Measurements from ENCODE around the gene PSMD6.

PSMD6 gene

DNA sequence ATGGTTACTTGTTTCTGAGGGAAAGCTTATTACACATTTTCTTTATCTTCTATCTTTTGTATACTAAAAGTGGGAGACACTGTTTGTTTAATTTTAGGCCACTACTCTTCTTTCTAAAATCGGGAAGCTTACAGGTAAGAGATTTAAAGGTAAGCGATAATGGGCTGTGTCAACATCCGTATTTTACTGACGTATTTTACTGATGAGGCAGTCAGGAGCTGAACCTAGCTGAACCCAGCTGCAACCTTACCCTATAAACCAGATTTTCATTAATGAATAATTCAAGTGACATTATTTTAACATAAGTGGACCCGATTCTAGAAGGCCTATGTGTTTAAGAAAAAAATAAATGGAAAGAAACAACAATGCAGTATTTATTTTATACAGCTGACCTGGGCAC, 13.1 kb downstream of the PSMD6 start:
- Histone ChIP-seq H3K9me3 (ENCODE audit: control insufficient read depth, insufficient read depth, low read length) (no peaks in the 10 kb centered on the region), H3K4me1 (ENCODE audit: control insufficient read depth, insufficient read depth, low read length) (no peaks in the 10 kb centered on the region), H3K36me3 (ENCODE audit: control insufficient read depth, insufficient read depth, low read length) (peaks cover 15% of the 10 kb centered on the region; the same call in 1 of the 2 replicates), H3K27ac (ENCODE audit: low read length) (no peak overlapping the region), H3K27me3 (ENCODE audit: control insufficient read depth, insufficient read depth, low read length) (no peaks in the 10 kb centered on the region), H3K4me3 (ENCODE audit: low read length) (no peak overlapping the region)
- WGBS (ENCODE audit: insufficient coverage, insufficient read length) = no CpG with 5 or more reads among the region's 5 CpGs
- DNase-seq (ENCODE audit: low read depth, low spot score) = no peak

- Histone ChIP-seq H3K9me3 (ENCODE audit: control insufficient read depth, insufficient read depth, low read length) (no peaks in the 10 kb centered on the region), H3K27ac (ENCODE audit: low read length) (no peak overlapping the region), H3K36me3 (ENCODE audit: control insufficient read depth, insufficient read depth, low read length) (peaks cover 15% of the 10 kb centered on the region; the same call in 1 of the 2 replicates), H3K27me3 (ENCODE audit: control insufficient read depth, insufficient read depth, low read length) (no peaks in the 10 kb centered on the region), H3K4me1 (ENCODE audit: control insufficient read depth, insufficient read depth, low read length) (no peaks in the 10 kb centered on the region), H3K4me3 (ENCODE audit: low read length) (no peak overlapping the region)
- no peak for DNase-seq (ENCODE audit: low read depth, low spot score)
- no CpG with 5 or more reads among the region's 7 CpGs for WGBS (ENCODE audit: insufficient coverage, insufficient read length)
These were observed 13.8 kb downstream of the PSMD6 start for GRCh38 chr3:64009528-64009927.

DNA sequence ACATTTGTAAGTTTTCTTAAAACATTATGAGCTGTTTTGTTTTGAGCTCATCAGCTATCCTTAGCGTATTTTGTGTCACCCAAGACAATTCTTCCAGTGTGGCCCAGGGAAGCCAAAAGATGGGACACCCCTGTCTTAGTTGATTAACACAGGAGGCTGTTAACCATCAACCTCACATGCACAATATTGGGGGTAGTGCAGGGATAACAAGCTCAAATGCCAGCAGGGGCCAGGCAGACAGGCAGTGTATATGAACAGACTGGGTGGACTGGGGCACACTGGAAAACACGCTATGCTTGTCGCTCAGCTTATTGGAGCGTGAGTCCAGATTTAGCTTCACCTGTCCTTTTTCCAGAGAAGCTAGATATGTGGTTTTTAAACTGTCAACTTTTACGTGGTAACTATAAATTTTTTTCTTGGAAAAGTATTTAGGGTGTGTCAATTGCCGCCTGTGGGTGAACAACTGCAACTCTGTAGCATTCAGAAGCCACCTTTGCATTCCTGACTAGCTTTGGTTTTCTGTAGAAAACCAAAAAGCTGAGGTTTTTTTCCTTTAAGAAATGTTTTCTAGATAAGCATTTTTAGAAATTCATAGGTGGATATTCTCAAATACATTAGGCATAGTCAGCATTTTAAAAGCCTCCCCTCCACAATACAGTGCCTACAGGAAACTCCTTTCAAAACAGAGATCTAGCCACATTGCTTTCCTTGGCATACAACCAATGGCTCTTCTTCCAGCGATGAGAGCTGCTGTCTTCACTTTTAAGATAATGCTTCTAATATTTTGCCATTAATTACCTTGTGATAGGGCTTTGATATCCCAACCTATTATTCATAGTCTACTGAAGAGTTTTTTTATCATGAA, 14.6 kb downstream of the PSMD6 start:
- H3K9me3 ChIP-seq (ENCODE audit: control insufficient read depth, insufficient read depth, low read length) = no peaks in the 10 kb centered on the region
- no CpG with 5 or more reads among the region's 7 CpGs for WGBS (ENCODE audit: insufficient coverage, insufficient read length)
- H3K4me1 ChIP-seq (ENCODE audit: control insufficient read depth, insufficient read depth, low read length) = no peaks in the 10 kb centered on the region
- no peak for DNase-seq (ENCODE audit: low read depth, low spot score)
- H3K27me3 ChIP-seq (ENCODE audit: control insufficient read depth, insufficient read depth, low read length) = no peaks in the 10 kb centered on the region
- no peak overlapping the region for H3K27ac ChIP-seq (ENCODE audit: low read length)
- H3K36me3 ChIP-seq (ENCODE audit: control insufficient read depth, insufficient read depth, low read length) = peaks cover 15% of the 10 kb centered on the region; the same call in 1 of the 2 replicates
- H3K4me3 ChIP-seq (ENCODE audit: low read length) = no peak overlapping the region

GRCh38 chr3:64008017-64008416, 15.3 kb downstream of the PSMD6 start:
- Histone ChIP-seq H3K36me3 (ENCODE audit: control insufficient read depth, insufficient read depth, low read length) (peaks cover 15% of the 10 kb centered on the region; the same call in 1 of the 2 replicates), H3K9me3 (ENCODE audit: control insufficient read depth, insufficient read depth, low read length) (no peaks in the 10 kb centered on the region), H3K4me3 (ENCODE audit: low read length) (no peak overlapping the region), H3K27me3 (ENCODE audit: control insufficient read depth, insufficient read depth, low read length) (no peaks in the 10 kb centered on the region), H3K4me1 (ENCODE audit: control insufficient read depth, insufficient read depth, low read length) (no peaks in the 10 kb centered on the region), H3K27ac (ENCODE audit: low read length) (no peak overlapping the region)
- no peak for DNase-seq (ENCODE audit: low read depth, low spot score)
- no CpG with 5 or more reads among the region's 2 CpGs for WGBS (ENCODE audit: insufficient coverage, insufficient read length)

DNA sequence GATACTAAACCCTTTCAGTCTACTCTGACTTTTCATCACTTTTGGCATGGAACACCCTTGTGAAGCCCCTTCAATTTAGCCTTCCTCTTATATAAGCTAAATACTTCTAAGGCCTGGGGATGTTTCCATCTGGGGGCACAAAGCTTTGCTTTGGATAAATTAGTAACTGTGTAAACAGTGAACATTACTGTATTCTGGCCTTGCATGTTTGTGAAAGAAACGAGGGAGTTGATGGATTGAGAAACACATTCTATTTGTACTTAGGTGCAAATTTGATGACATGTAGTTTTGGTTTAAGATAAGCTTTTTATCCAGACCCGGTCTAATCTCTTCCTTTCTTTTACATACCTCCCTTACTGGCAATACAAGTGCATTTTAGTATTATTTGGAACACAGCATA, 19.7 kb downstream of the PSMD6 start:
- Histone ChIP-seq H3K27ac (ENCODE audit: low read length) (no peak overlapping the region), H3K27me3 (ENCODE audit: control insufficient read depth, insufficient read depth, low read length) (no peaks in the 10 kb centered on the region), H3K4me3 (ENCODE audit: low read length) (no peak overlapping the region), H3K9me3 (ENCODE audit: control insufficient read depth, insufficient read depth, low read length) (no peaks in the 10 kb centered on the region), H3K4me1 (ENCODE audit: control insufficient read depth, insufficient read depth, low read length) (peaks cover 1% of the 10 kb centered on the region; the same call in 1 of the 2 replicates), H3K36me3 (ENCODE audit: control insufficient read depth, insufficient read depth, low read length) (peaks cover 6% of the 10 kb centered on the region; the same call in 1 of the 2 replicates)
- DNase-seq (ENCODE audit: low read depth, low spot score) = no peak
- WGBS (ENCODE audit: insufficient coverage, insufficient read length) = no CpG with 5 or more reads among the region's 2 CpGs

DNA sequence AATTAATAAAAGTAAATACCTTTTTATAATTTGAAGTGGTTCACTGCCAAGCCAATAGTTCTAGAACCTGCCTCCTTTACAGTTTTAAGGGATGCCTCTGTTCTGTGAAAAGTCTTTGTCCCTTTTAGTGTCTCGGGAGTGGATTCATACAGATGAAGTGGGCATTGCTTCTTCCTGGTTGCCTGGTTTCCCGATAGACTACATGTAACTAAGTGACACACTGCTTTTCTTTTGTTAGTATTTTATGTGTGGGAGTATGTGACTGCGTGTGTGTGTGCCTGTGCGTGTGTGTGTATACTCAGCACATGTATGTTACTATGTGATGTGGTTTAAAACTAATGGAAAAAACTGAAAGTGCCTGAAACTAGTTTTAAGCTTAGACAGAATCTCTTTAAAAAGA, 21.1 kb downstream of the PSMD6 start:
- no CpG with 5 or more reads among the region's 4 CpGs for WGBS (ENCODE audit: insufficient coverage, insufficient read length)

DNA sequence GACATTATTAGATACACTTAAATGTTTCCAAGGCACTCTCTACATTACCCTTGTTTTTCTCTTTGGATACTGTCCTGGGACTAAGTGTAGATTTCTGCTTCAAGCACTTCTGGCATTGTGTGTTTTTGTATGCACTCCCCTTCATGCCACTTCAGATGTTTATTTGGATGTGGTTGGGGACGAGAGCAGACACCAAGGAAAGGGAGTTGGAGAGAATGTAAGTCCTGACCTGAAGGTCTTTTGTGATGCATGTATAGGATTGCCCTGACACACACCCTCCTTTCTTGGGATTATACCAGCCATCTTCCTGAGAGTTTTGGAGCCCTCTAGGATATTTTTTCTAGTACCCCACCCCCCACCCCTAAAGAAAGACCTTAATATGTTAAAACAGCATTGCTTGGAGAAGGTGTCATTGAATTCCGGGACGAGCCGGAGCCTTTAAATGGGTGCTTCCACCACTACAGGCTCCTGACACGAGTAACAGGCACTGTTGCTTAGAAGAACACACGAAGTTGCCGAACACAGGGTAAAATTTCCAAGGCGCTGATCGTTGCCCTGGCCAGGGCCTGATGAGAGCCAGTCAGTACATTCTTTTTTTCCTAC, 22.7 kb downstream of the PSMD6 start:
- Histone ChIP-seq H3K27ac (ENCODE audit: low read length) (no peak overlapping the region), H3K4me3 (ENCODE audit: low read length) (no peak overlapping the region), H3K36me3 (ENCODE audit: control insufficient read depth, insufficient read depth, low read length) (peaks cover 7% of the 10 kb centered on the region; the same call in 1 of the 2 replicates), H3K27me3 (ENCODE audit: control insufficient read depth, insufficient read depth, low read length) (no peaks in the 10 kb centered on the region), H3K9me3 (ENCODE audit: control insufficient read depth, insufficient read depth, low read length) (no peaks in the 10 kb centered on the region), H3K4me1 (ENCODE audit: control insufficient read depth, insufficient read depth, low read length) (peaks cover 1% of the 10 kb centered on the region; the same call in 1 of the 2 replicates)
- no peak for DNase-seq (ENCODE audit: low read depth, low spot score)
- WGBS (ENCODE audit: insufficient coverage, insufficient read length) = no CpG with 5 or more reads among the region's 9 CpGs

More for the DNA sequence above, 21.1 kb downstream of the PSMD6 start:
- no peak for DNase-seq (ENCODE audit: low read depth, low spot score)
- peaks cover 3% of the 10 kb centered on the region; the same call in 1 of the 2 replicates for H3K36me3 ChIP-seq (ENCODE audit: control insufficient read depth, insufficient read depth, low read length)
- H3K9me3 ChIP-seq (ENCODE audit: control insufficient read depth, insufficient read depth, low read length) = no peaks in the 10 kb centered on the region
- peaks cover 1% of the 10 kb centered on the region; the same call in 1 of the 2 replicates for H3K4me1 ChIP-seq (ENCODE audit: control insufficient read depth, insufficient read depth, low read length)
- no peak overlapping the region for H3K27ac ChIP-seq (ENCODE audit: low read length)
- no peaks in the 10 kb centered on the region for H3K27me3 ChIP-seq (ENCODE audit: control insufficient read depth, insufficient read depth, low read length)
- H3K4me3 ChIP-seq (ENCODE audit: low read length) = no peak overlapping the region

DNA sequence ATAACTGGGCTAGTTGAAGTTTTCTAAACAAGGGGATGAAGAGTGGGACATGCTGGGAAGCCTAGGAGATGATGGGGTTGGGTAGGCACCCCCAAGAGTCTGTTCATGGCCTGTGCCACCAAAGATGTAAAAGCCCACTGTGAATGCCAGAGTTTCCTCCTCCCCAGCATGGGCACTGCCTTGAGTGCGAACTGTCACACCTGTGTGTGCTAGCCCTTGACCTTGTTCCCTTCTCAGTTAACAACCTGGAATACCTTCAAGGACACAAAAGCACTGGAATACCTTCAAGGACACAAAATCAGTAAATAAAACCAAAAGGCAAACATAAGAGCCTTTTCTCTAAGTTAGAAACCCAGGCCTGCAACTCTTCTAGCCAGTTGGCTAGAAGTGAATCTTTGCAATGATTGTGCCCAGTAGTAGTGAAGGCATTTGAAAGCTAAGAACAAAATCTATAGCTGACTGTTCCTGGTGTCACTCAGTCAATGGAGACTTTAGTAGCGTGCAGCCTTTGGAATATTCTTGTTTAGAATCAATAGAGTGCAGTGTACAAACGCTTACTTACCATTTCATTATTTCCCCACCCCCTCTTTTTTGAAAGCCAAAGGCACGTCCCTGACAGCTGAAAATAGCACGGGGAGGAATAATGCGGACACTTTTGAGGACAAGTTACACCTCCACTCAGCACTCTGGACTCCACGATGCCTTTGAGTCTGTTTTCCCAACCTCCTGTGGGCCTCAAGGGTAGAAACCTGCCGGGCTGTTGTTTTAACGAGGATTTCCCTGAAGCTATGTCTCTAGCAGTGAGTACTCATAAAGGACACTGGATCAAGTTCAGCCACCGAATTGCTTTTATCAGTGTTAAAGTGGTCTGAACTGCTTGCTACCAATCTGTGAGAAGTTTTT, 24.2 kb downstream of the PSMD6 start:
- Histone ChIP-seq H3K4me1 (ENCODE audit: control insufficient read depth, insufficient read depth, low read length) (peaks cover 1% of the 10 kb centered on the region; the same call in 1 of the 2 replicates), H3K27ac (ENCODE audit: low read length) (no peak overlapping the region), H3K36me3 (ENCODE audit: control insufficient read depth, insufficient read depth, low read length) (peaks cover 10% of the 10 kb centered on the region; the same call in 1 of the 2 replicates)

GRCh38 chr3:63995086-63995485, 28.2 kb downstream of the PSMD6 start:
- WGBS (ENCODE audit: insufficient coverage, insufficient read length) = no CpG with 5 or more reads among the region's 5 CpGs
- no peaks in the 10 kb centered on the region for H3K9me3 ChIP-seq (ENCODE audit: control insufficient read depth, insufficient read depth, low read length)
- H3K27me3 ChIP-seq (ENCODE audit: control insufficient read depth, insufficient read depth, low read length) = no peaks in the 10 kb centered on the region
- H3K27ac ChIP-seq (ENCODE audit: low read length) = no peak overlapping the region
- H3K4me3 ChIP-seq (ENCODE audit: low read length) = no peak overlapping the region
- no peak for DNase-seq (ENCODE audit: low read depth, low spot score)
- no peaks in the 10 kb centered on the region; the same call in 1 of the 2 replicates for H3K4me1 ChIP-seq (ENCODE audit: control insufficient read depth, insufficient read depth, low read length)
- peaks cover 20% of the 10 kb centered on the region for H3K36me3 ChIP-seq (ENCODE audit: control insufficient read depth, insufficient read depth, low read length)

More for the DNA sequence above, 24.2 kb downstream of the PSMD6 start:
- Histone ChIP-seq H3K9me3 (ENCODE audit: control insufficient read depth, insufficient read depth, low read length) (no peaks in the 10 kb centered on the region), H3K27me3 (ENCODE audit: control insufficient read depth, insufficient read depth, low read length) (no peaks in the 10 kb centered on the region), H3K4me3 (ENCODE audit: low read length) (no peak overlapping the region)
- DNase-seq (ENCODE audit: low read depth, low spot score) = no peak
- WGBS (ENCODE audit: insufficient coverage, insufficient read length) = no CpG with 5 or more reads among the region's 10 CpGs

DNA sequence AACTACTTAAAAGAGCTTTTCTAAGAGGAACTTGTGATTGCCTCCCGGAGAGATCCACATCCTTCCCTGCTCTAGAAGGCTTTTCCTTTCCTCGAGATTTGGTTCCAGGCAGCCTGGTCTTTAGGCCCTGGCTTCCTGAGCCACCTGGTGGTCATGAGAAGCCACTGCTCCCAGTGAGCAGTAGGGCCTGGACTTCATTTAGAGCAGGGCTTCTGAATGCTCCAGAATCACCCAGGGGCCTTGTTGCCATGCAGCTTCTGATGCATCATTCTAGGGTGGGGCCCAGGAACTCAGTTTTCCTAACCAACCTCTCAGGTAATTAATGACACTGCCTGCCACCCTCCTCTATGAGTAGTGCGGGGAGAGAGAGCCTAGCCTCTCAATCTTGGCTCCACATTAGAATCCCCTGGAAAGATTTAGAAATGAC, 29.6 kb downstream of the PSMD6 start:
- no CpG with 5 or more reads among the region's 3 CpGs for WGBS (ENCODE audit: insufficient coverage, insufficient read length)
- H3K36me3 ChIP-seq (ENCODE audit: control insufficient read depth, insufficient read depth, low read length) = peaks cover 23% of the 10 kb centered on the region

More for the DNA sequence above, 29.6 kb downstream of the PSMD6 start:
- no peaks in the 10 kb centered on the region for H3K9me3 ChIP-seq (ENCODE audit: control insufficient read depth, insufficient read depth, low read length)
- no peak overlapping the region for H3K4me3 ChIP-seq (ENCODE audit: low read length)
- no peaks in the 10 kb centered on the region for H3K4me1 ChIP-seq (ENCODE audit: control insufficient read depth, insufficient read depth, low read length)
- no peak overlapping the region for H3K27ac ChIP-seq (ENCODE audit: low read length)
- DNase-seq (ENCODE audit: low read depth, low spot score) = peak; percentile 55
- H3K27me3 ChIP-seq (ENCODE audit: control insufficient read depth, insufficient read depth, low read length) = no peaks in the 10 kb centered on the region
